CD4-positive, alpha-beta T cell treated with Interleukin-15 for 1 hour (primary cell): ENCODE data around the gene HIP1.
"Not testable (repeated sequence)": the region's sequence is repeated elsewhere in the genome, so short reads cannot be mapped to it uniquely, and the experiment has no call there.

Experiments
- DNase-seq: peaks from one replicate; pipeline ENCODE4 v3.0.0-alpha.2; 2020

Gene HIP1

DNA sequence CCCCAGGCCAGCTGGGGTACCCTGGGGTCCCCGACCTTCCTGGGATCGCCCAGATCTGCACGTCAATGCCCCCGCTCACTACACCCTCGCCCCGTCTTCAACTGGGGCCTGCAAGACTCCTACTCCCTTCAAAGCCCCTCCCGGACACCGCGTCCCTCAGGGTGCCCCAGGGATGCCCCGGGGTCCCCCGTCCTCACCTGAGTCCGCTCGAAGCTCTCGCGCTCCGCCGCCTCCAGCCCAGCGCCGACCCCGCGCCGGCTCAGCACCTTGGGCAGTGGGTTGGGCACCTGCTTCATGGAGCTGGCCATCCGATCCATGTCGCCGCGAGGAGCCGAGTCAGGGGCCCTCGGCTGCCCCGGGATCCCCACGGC is at the start of gene HIP1:
Gene HIP1 (minus strand): TSS at position 338 of the 371 bp plus-strand sequence. CDS start 21 bp downstream, at position 317.
- DNase-seq, result no peak

DNA sequence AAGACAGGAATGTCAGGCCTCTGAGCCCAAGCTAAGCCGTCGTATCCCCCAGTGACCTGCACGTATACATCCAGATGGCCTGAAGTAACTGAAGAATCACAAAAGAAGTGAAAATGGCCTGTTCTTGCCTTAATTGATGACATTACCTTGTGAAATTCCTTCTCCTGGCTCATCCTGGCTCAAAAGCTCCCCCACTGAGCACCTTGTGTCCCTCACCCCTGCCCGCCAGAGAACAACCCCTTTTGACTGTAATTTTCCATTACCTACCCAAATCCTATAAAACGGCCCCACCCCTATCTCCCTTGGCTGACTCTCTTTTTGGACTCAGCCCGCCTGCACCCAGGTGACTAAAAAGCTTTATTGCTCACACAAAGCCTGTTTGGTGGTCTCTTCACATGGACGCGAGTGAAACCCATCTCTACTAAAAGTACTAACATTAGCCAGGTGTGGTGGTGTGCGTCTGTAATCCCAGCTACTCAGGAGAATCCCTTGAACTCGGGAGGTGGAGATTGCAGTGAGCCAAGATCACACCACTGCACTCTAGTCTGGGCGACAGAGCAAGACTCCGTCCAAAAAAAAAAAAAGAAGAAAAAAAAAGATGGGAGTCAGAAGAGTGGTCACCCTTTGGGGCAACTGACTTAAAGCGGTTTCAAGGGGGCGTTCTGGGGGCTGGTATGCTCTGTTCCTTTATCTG is 49.6 kb upstream of the HIP1 start:
- DNase-seq, result not testable (repeated sequence)

DNA sequence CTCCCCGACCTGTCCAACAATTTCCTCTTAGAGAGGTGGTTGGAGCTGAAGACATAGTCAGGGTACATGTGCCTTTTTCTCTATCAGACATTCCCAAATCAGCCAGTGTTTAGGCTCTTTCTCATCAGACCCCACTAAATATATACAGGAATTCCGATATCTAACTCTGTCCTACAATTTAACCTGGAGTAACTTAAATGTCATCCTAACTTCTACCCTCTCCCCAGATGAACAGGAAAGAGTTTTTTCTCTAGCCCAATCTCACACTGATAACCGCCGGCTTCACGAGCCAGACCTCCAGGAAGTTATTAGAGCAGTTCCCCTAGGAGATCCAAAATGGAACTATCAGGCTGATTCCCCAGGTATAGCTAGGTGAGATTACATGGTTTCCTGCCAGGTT is 44.3 kb upstream of the HIP1 start:
- not testable (repeated sequence) for DNase-seq

DNA sequence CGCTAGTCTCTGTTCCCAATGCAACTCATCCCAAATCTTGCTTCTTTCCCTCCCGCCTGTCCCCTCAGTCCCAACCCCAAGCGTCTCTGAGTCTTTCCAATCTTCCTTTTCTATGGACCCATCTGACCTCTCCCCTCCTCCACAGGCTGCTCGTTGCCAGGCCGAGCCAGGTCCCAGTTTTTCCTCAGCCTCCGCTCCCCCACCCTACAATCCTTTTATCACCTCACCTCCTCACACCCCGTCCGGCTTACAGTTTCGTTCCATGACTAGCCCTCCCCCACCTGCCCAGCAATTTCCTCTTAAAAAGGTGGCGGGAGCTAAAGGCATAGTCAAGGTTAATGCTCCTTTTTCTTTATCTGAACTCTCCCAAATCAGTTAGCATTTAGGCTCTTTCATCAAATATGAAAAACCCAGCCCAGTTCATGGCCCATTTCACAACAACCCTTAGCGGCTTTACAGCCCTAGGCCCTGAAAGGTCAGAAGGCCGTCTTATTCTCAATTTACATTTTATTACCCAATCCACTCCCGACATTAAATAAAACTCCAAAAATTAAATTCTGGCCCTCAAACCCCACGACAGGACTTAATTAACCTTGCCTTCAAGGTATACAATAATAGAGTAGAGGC is 42.0 kb upstream of the HIP1 start:
- DNase-seq, result not testable (repeated sequence)

DNA sequence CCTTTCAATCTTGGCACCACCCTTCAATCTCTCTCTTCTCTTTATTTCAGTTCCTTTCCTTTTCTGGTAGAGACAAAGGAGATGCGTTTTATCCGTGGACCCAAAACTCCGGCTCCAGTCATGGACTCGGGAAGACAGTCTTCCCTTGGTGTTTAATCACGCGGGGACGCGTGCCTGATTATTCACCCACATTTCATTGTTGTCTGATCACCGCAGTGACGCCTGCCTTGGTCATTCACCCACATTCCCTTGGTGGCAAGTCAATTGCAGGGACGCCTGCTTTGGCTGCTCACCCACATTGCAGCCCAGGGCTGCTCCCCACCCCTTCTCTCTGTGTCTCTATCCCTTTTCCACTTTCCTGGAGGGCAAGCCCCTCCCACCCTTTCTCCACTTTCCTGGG is 40.8 kb upstream of the HIP1 start:
- not testable (repeated sequence) for DNase-seq

DNA sequence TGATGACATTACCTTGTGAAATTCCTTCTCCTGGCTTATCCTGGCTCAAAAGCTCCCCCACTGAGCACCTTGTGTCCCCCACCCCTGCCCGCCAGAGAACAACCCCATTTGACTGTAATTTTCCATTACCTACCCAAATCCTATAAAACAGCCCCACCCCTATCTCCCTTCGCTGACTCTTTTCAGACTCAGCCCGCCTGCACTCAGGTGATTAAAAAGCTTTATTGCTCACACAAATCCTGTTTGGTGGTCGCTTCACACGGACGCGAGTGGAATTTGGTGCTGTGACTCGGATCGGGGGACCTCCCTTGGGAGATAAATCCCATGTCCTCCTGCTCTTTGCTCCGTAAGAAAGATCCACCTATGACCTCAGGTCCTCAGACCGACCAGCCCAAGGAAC is 40.3 kb upstream of the HIP1 start:
- not testable (repeated sequence) for DNase-seq

DNA sequence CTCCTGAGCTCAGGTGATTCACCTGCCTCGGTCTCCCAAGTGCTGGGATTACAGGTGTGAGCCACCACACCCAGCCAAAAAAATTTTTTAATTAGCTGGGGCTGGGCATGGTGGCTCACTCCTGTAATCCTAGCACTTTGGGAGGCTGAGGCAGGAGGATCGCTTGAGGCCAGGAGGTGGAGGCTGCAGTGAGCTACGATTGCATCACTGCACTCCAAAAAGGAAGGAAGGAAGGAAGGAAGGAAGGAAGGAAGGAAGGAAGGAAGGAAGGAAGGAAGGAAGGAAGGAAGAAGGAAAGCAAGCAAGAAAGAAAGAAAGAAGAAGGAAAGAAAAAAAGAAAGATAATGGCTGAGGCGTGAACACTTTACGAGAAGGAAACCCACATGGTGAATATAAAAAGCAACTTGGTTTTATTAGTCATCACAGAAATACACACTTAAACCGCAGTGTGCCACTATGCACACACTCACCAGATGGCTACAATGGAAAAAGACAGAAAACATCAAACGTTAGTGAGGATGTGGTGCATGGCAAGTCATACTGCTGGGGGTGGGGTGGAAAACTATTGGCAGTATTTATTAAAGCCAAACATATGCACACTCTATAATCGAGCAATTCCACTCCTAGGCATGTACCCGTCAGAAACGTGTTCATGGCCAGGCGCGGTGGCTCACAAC is 37.7 kb upstream of the HIP1 start:
- DNase-seq, result no peak

DNA sequence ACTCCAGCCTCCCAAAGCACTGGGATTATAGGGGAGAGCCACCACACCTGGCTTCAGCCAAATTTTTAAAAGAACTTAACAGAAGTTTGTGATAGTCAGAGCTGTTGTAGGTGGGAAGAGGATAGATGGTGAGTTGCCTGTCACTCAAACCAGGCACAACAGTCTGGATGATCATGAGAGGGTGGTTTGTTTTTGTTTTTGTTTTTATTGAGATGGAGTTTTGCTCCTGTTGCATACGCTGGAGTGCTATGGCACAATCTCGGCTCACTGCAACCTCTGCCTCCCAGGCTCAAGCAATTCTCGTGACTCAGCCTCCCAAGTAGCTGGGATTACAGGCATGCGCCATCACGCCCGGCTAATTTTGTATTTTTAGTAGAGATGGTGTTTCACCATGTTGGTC is 35.2 kb upstream of the HIP1 start:
- DNase-seq, result not testable (repeated sequence)

DNA sequence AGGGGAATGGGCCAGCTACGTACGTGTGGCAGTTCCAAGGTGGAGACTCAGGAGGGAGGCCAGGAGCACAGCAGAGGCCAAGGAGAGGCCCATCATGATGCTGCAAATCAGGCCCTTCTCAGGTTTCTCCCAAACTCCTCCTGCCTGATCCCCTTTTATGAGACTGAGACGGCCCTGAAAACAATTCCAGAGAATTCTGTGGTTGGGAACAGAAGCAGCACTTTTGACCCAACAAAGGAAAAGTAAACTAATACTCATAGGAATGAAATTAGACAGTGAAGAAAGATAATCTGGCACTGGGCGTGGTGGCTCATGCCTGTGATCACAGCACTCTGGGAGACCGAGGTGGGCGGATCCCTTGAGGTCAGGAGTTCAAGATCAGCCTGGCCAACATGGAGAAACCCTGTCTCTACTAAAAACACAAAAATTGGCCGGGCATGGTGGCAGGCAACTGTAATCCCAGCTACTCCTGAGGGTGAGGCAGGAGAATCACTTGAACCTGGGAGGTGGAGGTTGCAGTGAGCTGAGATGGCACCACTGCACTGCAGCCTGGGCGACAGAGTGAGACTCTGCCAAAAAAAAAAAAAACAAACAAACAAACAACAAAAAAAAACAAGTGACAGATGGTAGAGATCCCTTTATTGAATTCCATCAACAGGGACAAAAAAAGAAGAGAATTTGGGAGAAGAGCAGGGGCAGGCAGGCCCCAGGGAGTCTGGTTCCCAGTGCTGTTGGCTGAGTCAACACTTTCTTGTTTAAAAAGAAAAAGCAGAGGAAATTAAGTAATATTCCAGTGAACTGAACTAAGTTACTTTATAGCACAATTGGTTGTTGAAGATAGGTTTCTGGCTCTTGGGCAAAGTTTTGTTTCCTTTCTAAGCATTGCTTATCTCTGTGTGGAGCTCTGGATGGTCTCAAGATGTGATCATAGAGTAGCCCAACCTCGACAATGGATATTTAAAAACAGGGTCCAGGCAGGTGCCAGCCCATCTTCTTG is 33.6 kb upstream of the HIP1 start, which contains the start of gene CCL26:
Gene CCL26 (minus strand): TSS at position 131 of the 997 bp plus-strand sequence. CDS start 35 bp downstream, at position 96.
- no peak for DNase-seq

DNA sequence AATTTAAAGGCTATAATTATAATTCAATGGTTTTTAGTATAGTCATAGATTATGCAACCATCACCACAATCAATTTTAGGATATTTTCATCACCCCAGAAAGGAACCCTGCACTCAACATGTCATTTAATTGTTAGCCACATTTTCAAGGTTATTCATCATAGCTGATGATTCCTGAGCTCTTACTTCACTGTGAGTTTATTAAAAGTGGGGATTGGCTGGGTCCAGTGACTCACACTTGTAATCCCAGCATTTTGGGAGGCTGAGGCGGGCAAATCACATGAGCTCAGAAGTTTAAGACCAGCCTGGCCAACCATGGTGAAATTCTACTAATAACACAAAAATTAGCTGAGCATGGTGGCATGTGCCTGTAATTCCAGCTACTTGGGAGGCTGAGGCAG is 32.5 kb upstream of the HIP1 start:
- no peak for DNase-seq

DNA sequence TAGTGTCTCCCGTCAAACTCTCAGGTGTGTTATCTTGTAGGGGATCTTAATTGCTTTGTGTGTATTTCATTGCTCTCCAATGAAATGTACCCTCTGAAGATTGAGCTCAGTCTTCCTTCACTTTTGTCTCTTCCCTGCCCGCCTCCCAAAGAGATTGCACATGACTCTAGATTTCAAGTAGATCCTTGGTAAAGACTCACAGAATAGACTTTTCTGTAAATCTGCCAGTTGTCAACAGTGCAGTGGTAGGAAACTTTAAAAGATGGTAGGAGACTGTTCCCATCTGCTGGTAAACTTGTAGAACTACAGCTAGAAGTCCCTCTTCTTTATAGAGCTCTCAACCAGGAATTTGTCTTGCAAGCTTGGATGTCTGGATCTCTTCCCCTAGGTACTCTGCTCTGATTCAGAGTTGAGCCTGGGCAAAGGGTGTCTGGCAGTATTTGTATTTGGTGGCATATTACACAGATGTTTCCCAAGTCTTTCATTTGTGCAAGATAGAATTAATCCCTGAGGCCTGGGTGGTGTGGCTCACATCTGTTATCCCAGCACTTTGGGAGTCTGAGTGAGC is 23.7 kb upstream of the HIP1 start:
- DNase-seq, result no peak

DNA sequence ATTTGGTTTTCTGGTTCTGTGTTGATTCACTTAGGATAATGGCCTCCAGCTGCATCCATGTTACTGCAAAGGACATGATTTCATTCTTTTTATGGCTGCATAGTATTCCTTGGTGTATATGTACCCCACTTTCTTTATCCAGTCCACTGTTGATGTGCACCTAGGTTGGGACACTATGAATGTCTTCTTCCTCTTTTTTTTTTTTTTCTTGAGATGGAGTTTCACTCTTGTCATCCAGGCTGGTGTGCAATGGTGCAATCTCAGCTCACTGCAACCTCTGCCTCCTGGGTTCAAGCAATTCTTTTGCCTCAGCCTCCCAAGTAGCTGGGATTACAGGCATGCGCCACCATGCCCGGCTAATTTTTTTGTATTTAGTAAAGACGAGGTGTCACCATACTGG is 23.1 kb upstream of the HIP1 start:
- not testable (repeated sequence) for DNase-seq

DNA sequence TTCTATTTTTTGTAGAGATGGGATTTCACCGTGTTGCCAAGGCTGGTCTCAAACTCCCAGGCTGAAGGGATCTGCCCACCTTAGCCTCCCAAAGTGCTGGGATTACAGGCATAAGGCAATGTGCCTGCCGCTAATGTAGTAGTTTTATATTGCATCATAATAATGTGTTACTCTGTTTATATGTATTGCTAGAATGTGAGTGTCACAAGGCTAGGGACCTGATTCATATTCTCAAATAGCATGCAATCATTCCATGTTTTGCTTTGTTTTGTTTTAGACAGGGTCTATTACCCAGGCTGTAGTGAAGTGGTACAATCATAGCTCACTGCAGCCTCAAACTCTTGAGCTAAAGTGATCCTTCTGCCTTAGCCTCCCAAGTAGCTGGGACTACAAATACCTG is 19.8 kb upstream of the HIP1 start:
- no peak for DNase-seq

DNA sequence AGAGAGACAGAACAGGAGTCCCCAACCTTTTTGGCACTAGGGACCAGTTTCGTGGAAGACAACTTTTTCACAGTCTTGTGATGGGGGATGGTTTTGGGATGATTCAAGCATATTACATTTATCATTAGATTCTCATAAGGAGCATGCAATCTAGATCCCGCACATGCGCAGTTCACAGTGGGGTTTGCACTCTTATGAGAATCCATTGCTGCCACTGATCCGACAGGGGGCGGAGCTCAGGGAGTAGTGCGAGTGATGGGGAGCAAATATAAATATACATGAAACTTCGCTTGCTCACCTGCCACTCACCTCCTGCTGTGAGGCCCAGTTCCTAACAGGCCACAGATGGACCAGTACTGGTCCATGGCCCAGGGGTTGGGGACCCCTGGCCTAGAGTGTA is 19.1 kb upstream of the HIP1 start:
- DNase-seq, result no peak

DNA sequence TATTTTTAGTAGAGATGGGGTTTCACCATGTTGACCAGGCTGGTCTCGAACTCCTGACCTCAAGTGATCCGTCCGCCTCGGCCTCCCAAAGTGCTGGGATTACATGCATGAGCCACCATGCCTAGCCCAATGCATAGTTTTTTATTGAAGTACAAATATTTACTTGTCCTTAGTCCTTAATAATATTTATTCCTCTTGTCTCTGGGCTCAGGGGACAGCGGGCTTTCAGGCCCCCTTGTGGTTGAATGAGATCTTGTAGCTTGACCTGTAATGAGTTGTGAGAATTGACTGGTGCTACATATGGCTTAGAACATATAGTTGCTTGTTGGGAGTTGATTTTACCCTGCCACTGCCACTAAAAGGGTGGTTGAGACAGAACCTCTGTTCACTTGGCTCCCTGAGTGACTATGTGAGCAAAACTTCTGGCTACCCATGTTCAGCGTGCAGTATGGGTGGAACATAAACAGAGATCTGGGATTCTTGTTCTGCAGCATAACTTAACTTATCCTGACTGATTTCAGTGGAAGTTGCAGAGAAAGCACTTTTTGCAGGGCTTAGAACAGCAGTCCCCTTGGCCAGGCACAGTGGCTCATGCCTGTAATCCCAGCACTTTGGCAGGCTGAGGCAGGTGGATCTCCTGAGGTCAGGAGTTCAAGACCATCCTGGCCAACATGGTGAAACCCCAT is 18.4 kb upstream of the HIP1 start:
- no peak for DNase-seq

DNA sequence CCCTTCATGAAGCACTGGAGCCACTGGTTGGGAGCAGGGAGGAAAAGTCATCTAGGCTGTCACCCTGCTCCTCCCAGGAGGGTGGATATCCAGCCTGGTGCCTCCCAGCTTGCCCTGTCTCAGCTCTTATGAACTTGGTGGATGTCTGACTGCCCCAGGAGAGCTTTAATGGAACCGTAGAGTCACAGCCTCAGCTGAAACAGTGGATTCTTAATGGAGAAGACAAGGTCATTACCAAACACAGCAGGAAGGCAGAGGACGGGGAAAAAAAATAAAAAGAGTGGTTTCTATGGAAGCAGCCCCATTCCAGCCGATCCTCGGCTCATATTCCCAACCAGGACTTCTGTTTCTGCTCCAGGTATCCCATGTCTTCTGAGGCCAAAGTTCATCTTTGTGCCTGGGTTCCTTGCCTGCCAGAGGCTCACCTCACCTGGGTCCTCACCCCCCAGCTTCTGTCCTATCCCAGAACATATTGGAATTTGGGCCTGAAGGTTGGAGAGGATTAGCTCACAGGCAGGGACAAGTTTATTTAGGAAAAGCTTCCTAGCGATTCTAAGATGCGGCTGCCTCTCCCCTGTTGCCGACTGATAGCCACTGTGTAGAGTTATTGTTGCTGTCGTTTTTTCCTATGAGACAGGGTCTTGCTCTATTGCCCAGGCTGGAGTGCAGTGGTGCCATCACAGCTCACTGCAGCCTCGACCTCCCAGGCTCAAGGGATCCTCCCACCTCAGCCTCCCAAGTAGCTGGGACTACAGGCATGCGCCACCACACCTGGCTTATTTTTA is 17.7 kb upstream of the HIP1 start:
- DNase-seq, result no peak

DNA sequence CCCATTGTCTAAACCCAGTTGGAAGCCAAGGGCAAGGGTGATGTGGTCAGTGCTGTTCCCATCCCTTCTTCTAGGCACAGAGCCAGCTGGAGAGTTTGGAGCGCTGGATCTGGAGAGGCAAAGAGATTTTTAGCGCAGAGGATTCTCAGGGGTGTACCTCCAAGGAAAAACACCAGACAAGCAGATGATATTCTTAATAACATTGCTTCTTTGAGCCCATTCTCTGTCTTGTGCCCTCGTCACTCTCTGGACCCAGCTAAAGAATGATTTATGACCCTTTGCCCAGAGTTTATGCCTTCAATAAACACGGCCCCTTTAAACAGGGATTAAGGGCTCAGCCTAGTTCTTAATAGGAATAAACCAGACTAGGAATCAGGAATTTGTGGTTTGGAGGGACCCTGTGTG is 4.7 kb upstream of the HIP1 start:
- no peak for DNase-seq

DNA sequence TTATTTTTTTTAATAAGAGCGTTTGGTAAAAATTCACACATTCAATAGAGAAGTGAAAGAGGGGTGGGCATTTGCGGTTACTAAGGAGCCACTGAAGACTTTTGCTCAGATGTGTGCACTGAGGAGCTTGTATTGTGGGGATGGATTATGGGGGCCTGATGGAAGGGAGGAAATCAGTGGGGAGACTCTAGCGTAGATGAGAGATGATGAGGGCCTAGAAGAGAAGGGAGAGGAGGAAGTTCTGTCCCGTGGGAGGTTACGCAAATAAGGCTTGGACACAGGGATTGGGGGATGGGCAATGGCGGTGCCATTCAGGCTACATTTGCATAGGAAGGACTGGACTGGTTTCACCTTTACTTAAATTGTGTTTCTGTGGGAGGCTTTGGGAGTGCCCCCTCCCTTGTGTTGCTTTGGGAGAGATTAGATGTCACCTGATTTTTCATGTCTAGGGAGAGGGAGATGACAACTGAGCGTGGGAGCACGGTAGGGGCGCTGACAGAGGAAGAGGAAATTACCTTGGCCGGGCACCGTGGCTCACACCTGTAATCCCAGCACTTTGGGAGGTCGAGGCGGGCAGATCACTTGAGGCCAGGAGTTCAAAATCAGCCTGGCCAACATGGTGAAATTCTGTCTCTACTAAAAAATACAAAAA is 2.2 kb upstream of the HIP1 start:
- DNase-seq, result peak; percentile 35

DNA sequence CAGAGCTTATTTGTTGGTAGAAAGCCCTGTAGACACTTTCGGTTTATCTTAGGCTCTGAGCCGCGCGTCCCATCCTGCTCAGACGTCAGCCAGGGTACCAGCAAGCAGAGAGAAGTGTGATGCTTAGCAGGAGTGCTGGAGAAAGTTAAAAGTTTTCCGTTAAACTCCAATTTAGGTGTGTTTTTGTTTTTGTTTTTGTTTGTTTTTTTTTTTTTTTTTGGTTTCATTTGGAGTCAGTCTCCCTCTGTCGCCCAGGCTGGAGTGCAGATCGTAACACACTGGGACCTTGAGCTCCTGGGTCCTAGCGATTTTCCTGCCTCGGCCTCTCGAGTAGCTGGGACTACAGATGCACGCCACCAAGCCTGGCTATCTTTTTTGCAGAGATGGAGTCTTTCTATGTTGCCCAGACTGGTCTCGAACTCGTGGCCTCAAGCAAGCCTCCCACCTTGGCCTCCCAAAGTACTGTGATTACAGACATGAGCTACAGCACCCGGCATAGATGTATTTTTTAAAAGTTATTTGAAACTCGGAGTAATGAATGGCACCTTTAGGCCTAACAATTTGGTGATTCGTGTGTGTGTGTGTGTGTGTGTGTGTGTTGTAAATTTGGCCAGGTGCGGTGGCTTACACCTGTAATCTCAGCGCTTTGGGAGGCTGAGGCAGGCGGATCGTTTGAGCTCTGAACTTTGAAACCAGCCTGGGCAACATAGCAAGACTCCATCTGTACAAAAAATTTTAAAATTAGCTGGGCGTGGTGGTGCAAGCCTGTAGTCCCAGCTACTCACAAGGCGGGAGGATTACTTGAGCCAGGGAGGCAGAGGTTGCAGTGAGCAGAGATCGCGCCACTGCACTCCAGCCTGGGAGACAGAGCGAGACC is 1.3 kb upstream of the HIP1 start:
- no peak for DNase-seq
